Activated naive CD4-positive, alpha-beta T cell treated with Interleukin-2 at 50 U/mL for 16 hours (primary cell): ENCODE results near the gene GPX2.

Source experiments
- DNase-seq: peaks from one replicate; pipeline ENCODE4 v3.0.0-alpha.2; 2020

The GPX2 gene

GRCh38 chr14:64942531-64943111 lies at the start of gene GPX2:
TSS of gene GPX2 (minus strand) at chr14:64942745. CDS start at chr14:64942726, 19 bp downstream.
- no peak for DNase-seq

- DNase-seq, result no peak
These were observed 48.4 kb upstream of the GPX2 start for GRCh38 chr14:64990939-64991338.

GRCh38 chr14:64990296-64990695 lies 47.8 kb upstream of the GPX2 start:
- DNase-seq, result no peak

GRCh38 chr14:64987438-64987767 lies 44.9 kb upstream of the GPX2 start:
- no peak for DNase-seq

- DNase-seq, result peak; percentile 93
These were observed 44.3 kb upstream of the GPX2 start, which contains the start of gene FNTB for GRCh38 chr14:64986648-64987437. TSS of gene FNTB (plus strand) at chr14:64986895. CDS start at chr14:64986954, 59 bp downstream.

- no peak for DNase-seq
These were observed 41.1 kb upstream of the GPX2 start for GRCh38 chr14:64983439-64984310.

- no peak for DNase-seq
These were observed 37.0 kb upstream of the GPX2 start for GRCh38 chr14:64979336-64980074.

GRCh38 chr14:64974563-64974962 lies 32.0 kb upstream of the GPX2 start:
- no peak for DNase-seq

- no peak for DNase-seq
These were observed 31.3 kb upstream of the GPX2 start for GRCh38 chr14:64973826-64974225.

GRCh38 chr14:64973026-64973442 lies 30.5 kb upstream of the GPX2 start:
- DNase-seq, result no peak

GRCh38 chr14:64971943-64972791 lies 29.6 kb upstream of the GPX2 start, which contains the start of gene RAB15:
TSS of gene RAB15 (minus strand) at chr14:64972336. CDS start at chr14:64972076, 260 bp downstream.
- peak; percentile 47 for DNase-seq

GRCh38 chr14:64971491-64971942 lies 29.0 kb upstream of the GPX2 start:
- no peak for DNase-seq

- DNase-seq, result no peak
These were observed 28.4 kb upstream of the GPX2 start for GRCh38 chr14:64970776-64971477.

GRCh38 chr14:64970041-64970440 lies 27.5 kb upstream of the GPX2 start:
- no peak for DNase-seq

- no peak for DNase-seq
These were observed 26.1 kb upstream of the GPX2 start for GRCh38 chr14:64968651-64969050.

GRCh38 chr14:64968167-64968566 lies 25.6 kb upstream of the GPX2 start:
- DNase-seq, result no peak

GRCh38 chr14:64966976-64967375 lies 24.4 kb upstream of the GPX2 start:
- no peak for DNase-seq

GRCh38 chr14:64965356-64966000 lies 22.9 kb upstream of the GPX2 start:
- no peak for DNase-seq

GRCh38 chr14:64963611-64964010 lies 21.1 kb upstream of the GPX2 start:
- DNase-seq, result no peak

GRCh38 chr14:64960762-64961276 lies 18.3 kb upstream of the GPX2 start:
- no peak for DNase-seq
